ENCODE data around the gene AMBRA1.

Gene AMBRA1

DNA sequence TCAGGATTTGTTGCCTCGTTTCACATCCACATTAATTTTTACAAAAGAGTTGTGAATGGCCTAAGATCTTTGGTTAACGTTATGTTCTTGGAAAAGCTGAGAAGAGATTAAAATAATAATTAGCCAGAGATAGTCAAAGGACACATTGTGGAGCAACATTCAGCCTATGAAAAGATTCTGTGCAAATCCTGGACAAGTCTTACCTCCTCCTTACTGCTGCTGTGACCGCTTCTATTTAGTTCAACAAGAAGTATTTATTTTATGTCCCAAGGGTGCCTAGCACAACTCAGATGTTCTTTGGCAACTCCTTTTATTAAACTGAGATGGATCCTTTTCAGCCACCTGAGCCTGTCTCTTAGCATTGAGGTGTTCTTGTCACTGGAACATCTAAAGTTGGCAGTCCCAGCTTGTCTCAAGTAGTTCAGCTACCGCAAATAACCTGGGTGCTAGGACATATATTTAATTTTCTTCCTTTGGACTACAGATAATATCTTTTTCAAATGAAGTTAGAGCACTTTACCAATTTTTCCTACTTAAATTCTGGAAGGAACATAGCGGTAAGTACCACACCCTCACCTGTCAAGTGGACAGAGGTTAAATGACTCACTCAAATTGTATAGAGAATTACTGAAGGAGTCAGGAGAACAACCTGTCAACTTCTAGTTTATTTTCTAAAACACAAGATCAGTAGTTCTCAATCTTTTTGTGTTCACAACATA, 121.7 kb downstream of the AMBRA1 start:
- no peak for DNase-seq

DNA sequence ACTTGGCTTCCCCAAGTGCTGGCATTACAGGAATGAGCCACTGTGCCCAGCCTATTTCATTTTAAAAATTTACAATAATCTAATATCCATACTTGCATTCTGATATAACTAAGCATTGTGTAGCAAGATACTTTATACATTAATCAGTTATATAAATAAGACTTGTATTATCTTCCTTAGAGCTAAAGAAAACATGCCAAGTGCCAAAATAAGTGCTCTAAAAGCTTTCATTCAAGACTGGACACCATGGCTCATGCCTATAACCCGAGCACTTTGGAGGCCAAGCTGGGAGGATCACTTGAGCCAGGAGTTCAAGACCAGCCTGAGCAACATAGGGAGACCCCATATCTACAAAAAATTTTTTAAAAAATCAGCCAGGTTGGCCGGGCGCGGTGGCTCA, 123.9 kb downstream of the AMBRA1 start:
- DNase-seq: no peak

- DNase-seq: no peak
These were observed 128.1 kb downstream of the AMBRA1 start for GRCh38 chr11:46465683-46466082.

- DNase-seq: no peak
These were observed 130.0 kb downstream of the AMBRA1 start for GRCh38 chr11:46463701-46464421.

DNA sequence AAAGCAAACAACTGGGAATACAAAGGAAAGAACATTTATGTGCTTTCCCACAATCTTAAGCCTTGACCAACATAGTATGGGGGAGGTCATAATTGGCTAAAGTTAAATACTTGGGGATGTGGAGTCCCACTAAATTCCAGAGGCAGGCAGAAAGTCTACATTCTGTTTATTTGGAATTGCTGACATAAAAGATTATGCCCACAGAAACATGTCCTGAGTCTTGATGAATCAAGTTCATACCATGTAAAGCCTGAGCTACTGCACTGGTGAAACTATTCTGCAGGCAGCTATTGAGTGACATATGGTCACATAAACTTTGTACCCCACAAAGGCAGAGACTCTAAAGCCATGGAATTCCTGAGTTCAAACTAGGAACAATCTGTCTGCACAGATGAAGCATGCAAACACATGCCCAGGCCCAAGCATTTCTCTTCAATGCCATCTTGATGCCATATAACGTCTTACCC, 132.3 kb downstream of the AMBRA1 start:
- DNase-seq: no peak

GRCh38 chr11:46458491-46458890, 135.3 kb downstream of the AMBRA1 start:
- DNase-seq: no peak

GRCh38 chr11:46457659-46458424, 136.0 kb downstream of the AMBRA1 start:
- no peak for DNase-seq

DNA sequence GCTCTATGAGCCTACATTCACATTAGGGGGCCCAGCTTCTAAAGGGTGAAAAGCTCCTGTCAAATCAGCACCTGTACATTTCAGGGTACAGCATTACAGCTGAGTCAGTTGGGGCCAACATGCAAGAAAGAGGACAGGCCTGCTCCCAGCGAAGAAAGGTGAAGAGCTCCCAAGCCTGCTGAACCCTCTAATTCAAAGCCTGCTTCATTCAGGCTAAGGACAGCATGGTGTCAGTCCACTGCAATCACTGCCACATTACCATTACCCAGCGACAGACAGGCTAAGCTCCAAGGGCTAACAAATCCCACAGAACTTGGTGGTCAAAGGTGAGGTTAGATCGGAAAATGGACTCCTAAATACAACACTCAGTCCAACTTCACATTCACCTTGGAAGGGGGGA, 136.8 kb downstream of the AMBRA1 start:
- no peak for DNase-seq

DNA sequence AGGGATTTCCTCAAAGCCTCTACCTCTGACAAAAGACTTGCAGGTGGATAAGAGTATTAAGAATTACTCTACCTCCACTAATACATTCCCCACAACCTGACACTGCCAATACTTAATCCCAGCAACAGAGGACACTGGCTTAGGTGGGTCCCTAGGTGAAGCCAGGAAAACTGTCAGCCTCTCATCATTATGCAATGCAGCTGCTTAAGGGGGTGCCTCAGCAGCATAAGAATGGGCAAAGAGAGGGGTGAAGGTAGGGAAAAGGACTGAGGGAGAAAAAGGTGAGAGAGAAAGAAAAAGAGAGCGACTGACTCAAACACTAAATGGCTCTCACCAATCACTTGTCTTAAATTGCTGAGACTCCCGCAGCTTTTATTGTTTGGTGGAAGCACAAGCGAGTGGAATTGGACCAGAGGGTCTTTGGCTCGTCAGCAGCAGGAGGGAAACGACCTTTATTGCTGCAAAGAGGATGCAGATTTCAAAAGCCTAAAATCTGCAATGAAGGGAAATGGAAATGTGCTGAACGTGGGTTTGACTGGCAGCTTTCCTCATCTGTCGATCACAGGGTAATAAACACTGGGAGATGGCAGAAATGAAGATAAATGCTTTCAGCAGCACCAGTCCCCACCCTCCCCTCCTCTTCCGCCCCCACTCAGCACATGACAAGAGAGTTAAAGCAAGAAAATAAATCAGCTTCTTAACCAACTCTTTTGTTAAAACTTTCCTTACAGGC, 137.4 kb downstream of the AMBRA1 start:
- no peak for DNase-seq

- DNase-seq: no peak
These were observed 138.0 kb downstream of the AMBRA1 start for GRCh38 chr11:46455834-46456233.

- DNase-seq: no peak
These were observed 140.8 kb downstream of the AMBRA1 start for GRCh38 chr11:46452918-46453517.

DNA sequence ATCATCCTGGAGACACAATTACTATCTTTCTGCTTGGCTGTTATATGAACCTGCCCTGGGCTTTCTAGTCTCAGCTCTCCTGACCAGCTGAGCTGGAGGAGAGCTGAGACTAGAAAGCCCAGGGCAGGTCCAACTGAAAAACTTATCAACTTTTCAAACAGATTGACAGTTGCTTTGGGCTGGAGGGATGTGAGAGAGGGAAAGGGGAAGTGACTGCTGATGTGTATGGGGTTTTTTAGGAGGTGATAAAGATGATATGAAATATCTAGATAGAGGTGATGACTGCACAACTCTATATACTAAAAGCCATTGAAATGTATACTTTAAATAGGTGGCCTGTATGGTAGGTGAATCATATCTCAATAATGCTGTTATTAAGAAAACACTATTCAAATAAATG, 142.1 kb downstream of the AMBRA1 start:
- DNase-seq: no peak

- DNase-seq: no peak
These were observed 142.9 kb downstream of the AMBRA1 start for GRCh38 chr11:46450846-46451477.

GRCh38 chr11:46447544-46447943, 146.3 kb downstream of the AMBRA1 start:
- DNase-seq: no peak

- no peak for DNase-seq
These were observed 147.7 kb downstream of the AMBRA1 start for GRCh38 chr11:46445920-46446771.

DNA sequence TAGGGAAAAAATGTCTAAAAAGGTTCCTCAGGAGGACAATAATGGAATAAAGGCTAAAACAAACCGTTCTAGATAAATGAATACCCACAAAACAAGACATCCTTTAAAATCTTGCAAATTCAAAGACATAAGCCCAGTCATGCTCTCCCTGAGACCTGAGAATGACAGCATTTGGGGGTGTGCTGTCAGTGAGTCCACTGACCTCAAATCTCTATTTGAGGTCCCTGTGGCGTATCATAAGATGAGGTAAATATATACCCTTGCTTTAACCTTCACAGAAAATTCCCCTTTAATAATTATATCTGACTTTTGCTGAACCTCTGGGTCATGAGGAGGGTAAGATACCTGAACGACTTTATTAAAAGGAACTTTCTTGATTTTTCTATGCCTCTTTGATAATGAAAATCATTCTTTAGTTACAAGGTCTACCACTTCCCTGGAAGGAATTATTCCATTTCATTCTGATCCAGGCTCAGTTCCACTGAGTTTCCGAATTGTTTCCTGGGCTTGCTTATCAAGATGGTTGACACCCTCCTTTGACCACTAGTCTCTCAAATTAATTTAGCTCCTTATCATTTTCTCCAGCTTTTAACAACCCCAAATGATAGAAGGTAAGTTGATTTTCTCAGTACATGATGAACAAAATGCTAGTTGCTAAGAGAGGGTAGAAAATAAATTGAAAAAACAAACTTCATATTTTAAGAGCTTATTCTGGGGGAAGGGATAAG, 148.5 kb downstream of the AMBRA1 start:
- no peak for DNase-seq

GRCh38 chr11:46444305-46444704, 149.5 kb downstream of the AMBRA1 start:
- DNase-seq: no peak

DNA sequence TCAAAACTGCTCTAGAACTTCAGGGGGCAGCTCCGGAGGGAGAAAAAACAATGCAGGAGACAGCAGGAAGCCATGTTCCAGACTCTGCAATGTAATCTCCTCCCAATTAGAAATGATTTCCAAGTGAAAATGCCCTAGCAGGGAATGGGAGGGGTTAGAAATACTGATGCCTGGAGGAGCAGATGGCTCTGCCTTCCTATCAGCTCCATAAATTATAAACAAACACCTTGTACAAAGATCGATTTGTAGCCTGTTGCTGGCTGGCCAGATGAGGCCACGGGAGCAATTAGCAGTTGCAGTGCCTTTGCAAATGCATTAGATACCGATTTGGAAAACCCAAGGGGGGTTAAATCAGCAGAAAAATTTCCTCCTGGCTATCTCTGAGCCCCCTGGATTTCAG, 155.6 kb downstream of the AMBRA1 start:
- DNase-seq: no peak

GRCh38 chr11:46437122-46437689, 156.6 kb downstream of the AMBRA1 start:
- DNase-seq: no peak

DNA sequence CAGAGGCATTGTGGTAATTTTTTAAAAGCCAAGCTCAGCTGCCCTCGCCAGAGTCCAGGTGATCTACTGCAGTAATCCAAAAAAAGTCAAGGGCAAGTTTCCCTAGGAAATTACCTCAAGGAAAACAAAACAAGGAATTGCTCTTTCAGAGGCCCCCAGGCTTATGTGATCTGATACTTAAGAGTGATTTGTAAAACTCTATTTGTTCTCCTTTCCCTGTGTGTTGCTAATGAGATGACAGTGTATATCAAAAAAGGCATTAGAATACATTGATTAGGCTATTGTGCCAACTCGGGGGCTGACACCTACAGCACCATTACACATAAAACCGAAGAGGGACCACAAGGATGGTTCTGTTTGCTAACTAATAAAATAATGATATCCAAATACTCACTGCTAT, 157.7 kb downstream of the AMBRA1 start:
- no peak for DNase-seq

All from CD4-positive, alpha-beta T cell treated with Interleukin-17A for 1 hour (primary cell).